Measurements from ENCODE around the gene GDPGP1. TPM values are rescaled to one million over a fixed set of nuclear protein-coding genes. Genes with fewer than 3 reads are reported as not detected.

Gene GDPGP1
- polyA plus RNA-seq, 1 donor from 2014 or later = 4.3 TPM

GRCh38 chr15:90202929-90203328, 31.1 kb upstream of the GDPGP1 start:
- H3K4me2 ChIP-seq (ENCODE audit: low read length) = peak overlapping the region; percentile 95

GRCh38 chr15:90203473-90203872, 30.5 kb upstream of the GDPGP1 start:
- no peaks in the 10 kb centered on the region for H3K36me3 ChIP-seq (ENCODE audit: insufficient read depth, low read length)
- no peak overlapping the region for H3K27ac ChIP-seq (ENCODE audit: low read length)
- TF ChIP-seq SMC3 (conservative IDR thresholded peaks at IDR 0.05; ENCODE audit: poor library complexity) = no peak
- no peak for TF ChIP-seq MXI1 (conservative IDR thresholded peaks at IDR 0.05; ENCODE audit: poor library complexity, severe bottlenecking)
- TF ChIP-seq TAF1 (IDR thresholded peaks at IDR 0.05; ENCODE audit: low read depth) = no peak
- TF ChIP-seq POLR2AphosphoS5 (IDR thresholded peaks at IDR 0.05) = no peak
- no peak overlapping the region for H3K9ac ChIP-seq (ENCODE audit: low read length)
- no peak overlapping the region for H2AFZ ChIP-seq (ENCODE audit: low read depth, low read length)
- no peaks in the 10 kb centered on the region for H3K9me3 ChIP-seq (ENCODE audit: low read length)
- H3K79me2 ChIP-seq (replicated peaks; ENCODE audit: insufficient read depth, low read length) = peaks cover 43% of the 10 kb centered on the region
- no peaks in the 10 kb centered on the region for H3K9me2 ChIP-seq (ENCODE audit: insufficient read depth, low read length)
- H3K27me3 ChIP-seq (ENCODE audit: insufficient read depth, low read depth, low read length) = no peaks in the 10 kb centered on the region
- H4K20me1 ChIP-seq (ENCODE audit: insufficient read depth) = no peaks in the 10 kb centered on the region
- H3F3A ChIP-seq (ENCODE audit: insufficient read depth, low read length, poor library complexity, severe bottlenecking) = no peaks in the 10 kb centered on the region
- peak overlapping the region; percentile 89 for H3K4me3 ChIP-seq (ENCODE audit: low read length)
- H3K4me2 ChIP-seq (ENCODE audit: low read length) = no peak overlapping the region

More at GRCh38 chr15:90202929-90203328, 31.1 kb upstream of the GDPGP1 start:
- no peak overlapping the region for H2AFZ ChIP-seq (ENCODE audit: low read depth, low read length)
- H3K79me2 ChIP-seq (replicated peaks; ENCODE audit: insufficient read depth, low read length) = peaks cover 43% of the 10 kb centered on the region
- H3K27ac ChIP-seq (ENCODE audit: low read length) = no peak overlapping the region
- no peaks in the 10 kb centered on the region for H3K36me3 ChIP-seq (ENCODE audit: insufficient read depth, low read length)
- H3K9me3 ChIP-seq (ENCODE audit: low read length) = no peaks in the 10 kb centered on the region
- H3K27me3 ChIP-seq (ENCODE audit: insufficient read depth, low read depth, low read length) = no peaks in the 10 kb centered on the region
- H3F3A ChIP-seq (ENCODE audit: insufficient read depth, low read length, poor library complexity, severe bottlenecking) = no peaks in the 10 kb centered on the region
- peak overlapping the region; percentile 91 for H3K9ac ChIP-seq (ENCODE audit: low read length)
- H3K4me3 ChIP-seq (ENCODE audit: low read length) = peak overlapping the region; percentile 89
- no peaks in the 10 kb centered on the region for H3K9me2 ChIP-seq (ENCODE audit: insufficient read depth, low read length)
- TF ChIP-seq EP300 (conservative IDR thresholded peaks at IDR 0.05; ENCODE audit: poor library complexity, severe bottlenecking) (no peak), POLR2AphosphoS5 (IDR thresholded peaks at IDR 0.05) (no peak), EZH2 (IDR thresholded peaks at IDR 0.05; ENCODE audit: borderline replicate concordance, insufficient read depth, low read length, poor library complexity, severe bottlenecking) (no peak), MXI1 (conservative IDR thresholded peaks at IDR 0.05; ENCODE audit: poor library complexity, severe bottlenecking) (no peak)
- H4K20me1 ChIP-seq (ENCODE audit: insufficient read depth) = no peaks in the 10 kb centered on the region

GRCh38 chr15:90203922-90204321, 30.1 kb upstream of the GDPGP1 start:
- H3K27ac ChIP-seq (ENCODE audit: low read length) = no peak overlapping the region
- H2AFZ ChIP-seq (ENCODE audit: low read depth, low read length) = no peak overlapping the region
- H3K9me2 ChIP-seq (ENCODE audit: insufficient read depth, low read length) = no peaks in the 10 kb centered on the region
- H3F3A ChIP-seq (ENCODE audit: insufficient read depth, low read length, poor library complexity, severe bottlenecking) = no peaks in the 10 kb centered on the region
- no peak overlapping the region for H3K4me2 ChIP-seq (ENCODE audit: low read length)
- H3K4me3 ChIP-seq (ENCODE audit: low read length) = peak overlapping the region; percentile 89
- H3K79me2 ChIP-seq (replicated peaks; ENCODE audit: insufficient read depth, low read length) = peaks cover 46% of the 10 kb centered on the region
- H3K9ac ChIP-seq (ENCODE audit: low read length) = no peak overlapping the region
- H3K9me3 ChIP-seq (ENCODE audit: low read length) = no peaks in the 10 kb centered on the region
- H3K27me3 ChIP-seq (ENCODE audit: insufficient read depth, low read depth, low read length) = no peaks in the 10 kb centered on the region
- no peaks in the 10 kb centered on the region for H4K20me1 ChIP-seq (ENCODE audit: insufficient read depth)
- no peaks in the 10 kb centered on the region for H3K36me3 ChIP-seq (ENCODE audit: insufficient read depth, low read length)
- no peak for TF ChIP-seq MXI1 (conservative IDR thresholded peaks at IDR 0.05; ENCODE audit: poor library complexity, severe bottlenecking)
- TF ChIP-seq EZH2 (IDR thresholded peaks at IDR 0.05; ENCODE audit: borderline replicate concordance, insufficient read depth, low read length, poor library complexity, severe bottlenecking) = no peak
- TF ChIP-seq CTCF (IDR thresholded peaks at IDR 0.05; ENCODE audit: poor library complexity, severe bottlenecking) = no peak
- TF ChIP-seq RAD21 (conservative IDR thresholded peaks at IDR 0.05) = no peak
- no peak for TF ChIP-seq POLR2AphosphoS5 (IDR thresholded peaks at IDR 0.05)
- no peak for TF ChIP-seq EP300 (conservative IDR thresholded peaks at IDR 0.05; ENCODE audit: poor library complexity, severe bottlenecking)
- TF ChIP-seq TAF1 (IDR thresholded peaks at IDR 0.05; ENCODE audit: low read depth) = no peak

All from neural cell (in vitro differentiated cells).